Spinal cord (tissue), 10 donors: Measurements from ENCODE around the gene MED25. TPM values are rescaled to one million over a fixed set of nuclear protein-coding genes. Genes with fewer than 3 reads are reported as not detected.

ENCODE experiments used
- DNase-seq, 6 donors: peaks; one replicate each; pipeline versions ENCODE4 v3.0.0 to v3.0.0-alpha.2; 2013 to 2015; ENCODE audit warnings: low spot score in 6 of 6, low read depth in 4 of 6
- H3K27ac ChIP-seq: one replicate; pipeline ENCODE4 v1.5.1; 2013; ENCODE audit warnings: low read depth, low read length, control low read depth
- H3K27me3 ChIP-seq: one replicate; pipeline ENCODE4 v1.6.1; 2013; ENCODE audit warnings: low read length; ENCODE audit not compliant: control insufficient read depth, insufficient read depth
- H3K36me3 ChIP-seq: one replicate; pipeline ENCODE4 v1.6.1; 2013; ENCODE audit warnings: low read length; ENCODE audit not compliant: control insufficient read depth, insufficient read depth
- H3K4me1 ChIP-seq: one replicate; pipeline ENCODE4 v1.6.1; 2013; ENCODE audit warnings: low read length; ENCODE audit not compliant: control insufficient read depth, insufficient read depth
- H3K4me3 ChIP-seq: one replicate; pipeline ENCODE4 v1.5.1; 2013; ENCODE audit warnings: low read depth, low read length, control low read depth
- H3K9me3 ChIP-seq: one replicate; pipeline ENCODE4 v1.6.1; 2013; ENCODE audit warnings: low read length; ENCODE audit not compliant: control insufficient read depth, insufficient read depth
- WGBS: methylation state at CpG from one replicate; pipeline ENCODE4 v1.1.5; 2013; ENCODE audit warnings: missing lambda C conversion rate; ENCODE audit not compliant: insufficient coverage; 5-methylcytosine and 5-hydroxymethylcytosine counted together
- polyA plus RNA-seq, 2 donors: library from polyadenylated mRNA; unstranded; fragments of 120-200 nt; gene quantifications; one replicate each; pipeline ENCODE4 v1.2.1, GENCODE V29; 2013; ENCODE audit not compliant: insufficient read length in 2 of 2
- total RNA-seq, 2 donors: library from RNA; depleted of rRNA in 1 of 2; stranded (reverse); fragments of 120-200 nt in 1 of 2; fragments of >200 nt in 1 of 2; gene quantifications; one replicate each; pipeline versions ENCODE4 v1.2.3 to v1.2.4, GENCODE V29; 2013 to 2014
- donor health status: healthy.

MED25 gene
- total and polyA plus RNA-seq, 4 donors = 16.7 to 68.2 (median 43.3) TPM

GRCh38 chr19:49852631-49853126 lies 34.6 kb downstream of the MED25 start:
- no peak for DNase-seq
- Histone ChIP-seq H3K27ac (no peak overlapping the region), H3K36me3 (peaks cover 46% of the 10 kb centered on the region), H3K4me3 (peak overlapping the region; percentile 66), H3K4me1 (peaks cover 38% of the 10 kb centered on the region), H3K27me3 (no peaks in the 10 kb centered on the region), H3K9me3 (no peaks in the 10 kb centered on the region)
- WGBS = no CpG with 5 or more reads among the region's 14 CpGs

DNA sequence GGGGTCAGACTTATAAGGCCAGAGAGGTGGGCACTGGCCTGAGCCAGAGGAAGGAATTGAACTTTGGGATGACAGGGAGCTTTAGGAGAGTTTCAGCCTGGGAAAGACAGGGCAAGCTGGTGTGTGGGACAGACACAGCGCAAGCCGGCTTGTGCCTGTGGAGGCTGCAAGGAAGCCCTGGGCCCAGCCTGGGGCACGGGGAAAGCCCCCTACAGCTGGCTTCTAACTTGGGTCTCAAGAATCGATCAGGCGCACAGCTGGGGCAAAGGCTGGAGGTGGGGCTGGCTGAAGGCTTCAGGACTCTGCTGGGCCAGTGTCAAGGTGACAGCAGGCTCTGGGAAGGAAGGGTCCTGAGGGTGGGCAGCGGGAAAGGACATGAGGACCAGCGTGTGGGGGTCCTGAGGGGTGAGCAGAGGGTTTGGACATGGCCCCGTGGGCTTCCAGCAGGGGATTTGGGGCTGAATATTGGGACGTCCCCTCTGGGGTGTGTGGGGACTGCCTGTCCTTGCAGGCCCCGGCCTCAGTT lies 35.8 kb downstream of the MED25 start:
- Histone ChIP-seq H3K4me3 (no peak overlapping the region), H3K27me3 (no peaks in the 10 kb centered on the region), H3K36me3 (peaks cover 59% of the 10 kb centered on the region), H3K9me3 (no peaks in the 10 kb centered on the region), H3K27ac (no peak overlapping the region), H3K4me1 (peaks cover 46% of the 10 kb centered on the region)
- WGBS = 83% methylated on average over 5 of the region's 10 CpGs
- no peak for DNase-seq

DNA sequence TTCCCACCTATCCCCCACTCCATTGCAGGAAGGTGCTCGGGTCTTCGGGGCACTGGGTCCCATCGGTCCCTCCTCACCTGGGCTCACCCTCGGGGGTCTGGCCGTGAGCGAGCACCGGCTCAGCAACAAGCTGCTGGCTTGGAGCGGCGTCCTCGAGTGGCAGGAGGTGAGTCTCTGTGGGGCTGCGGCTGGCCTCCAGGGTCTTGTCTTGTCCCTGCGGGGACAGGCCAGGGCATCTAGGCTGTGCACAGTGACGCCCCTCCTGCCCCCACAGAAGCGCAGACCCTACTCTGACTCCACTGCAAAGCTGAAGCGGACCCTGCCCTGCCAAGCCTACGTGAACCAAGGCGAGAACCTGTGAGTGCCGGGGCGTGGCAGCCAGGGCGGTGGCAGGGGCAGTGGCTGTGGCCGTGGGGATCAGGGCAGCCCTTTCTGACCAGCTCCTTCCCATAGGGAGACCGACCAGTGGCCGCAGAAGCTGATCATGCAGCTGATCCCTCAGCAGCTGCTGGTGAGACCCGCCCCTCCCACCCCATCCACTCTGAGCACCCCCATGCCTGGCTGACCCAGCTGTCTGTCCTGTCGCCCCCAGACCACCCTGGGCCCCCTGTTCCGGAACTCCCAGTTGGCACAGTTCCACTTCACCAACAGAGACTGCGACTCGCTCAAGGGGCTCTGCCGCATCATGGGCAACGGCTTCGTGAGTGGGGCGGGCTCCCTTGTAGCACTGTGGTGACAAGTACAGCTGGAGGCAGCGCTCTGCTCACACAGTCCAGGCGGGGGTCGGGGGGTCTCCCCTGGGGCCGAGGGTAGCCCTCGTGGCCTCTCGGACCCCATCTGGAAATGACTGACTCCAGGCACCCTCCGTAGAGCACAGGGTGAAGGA lies 36.5 kb downstream of the MED25 start:
- no peak for DNase-seq
- H3K9me3 ChIP-seq = no peaks in the 10 kb centered on the region
- peaks cover 46% of the 10 kb centered on the region for H3K4me1 ChIP-seq
- H3K36me3 ChIP-seq = peaks cover 64% of the 10 kb centered on the region
- no peak overlapping the region for H3K4me3 ChIP-seq
- no peaks in the 10 kb centered on the region for H3K27me3 ChIP-seq
- H3K27ac ChIP-seq = no peak overlapping the region
- WGBS = 88% methylated on average over 35 of the region's 39 CpGs

GRCh38 chr19:49855277-49855675 lies 37.2 kb downstream of the MED25 start:
- Histone ChIP-seq H3K9me3 (no peaks in the 10 kb centered on the region), H3K4me3 (no peak overlapping the region), H3K27me3 (no peaks in the 10 kb centered on the region), H3K27ac (no peak overlapping the region), H3K4me1 (peaks cover 46% of the 10 kb centered on the region), H3K36me3 (peaks cover 70% of the 10 kb centered on the region)
- no peak for DNase-seq
- 90% methylated on average over 12 of the region's 12 CpGs for WGBS

DNA sequence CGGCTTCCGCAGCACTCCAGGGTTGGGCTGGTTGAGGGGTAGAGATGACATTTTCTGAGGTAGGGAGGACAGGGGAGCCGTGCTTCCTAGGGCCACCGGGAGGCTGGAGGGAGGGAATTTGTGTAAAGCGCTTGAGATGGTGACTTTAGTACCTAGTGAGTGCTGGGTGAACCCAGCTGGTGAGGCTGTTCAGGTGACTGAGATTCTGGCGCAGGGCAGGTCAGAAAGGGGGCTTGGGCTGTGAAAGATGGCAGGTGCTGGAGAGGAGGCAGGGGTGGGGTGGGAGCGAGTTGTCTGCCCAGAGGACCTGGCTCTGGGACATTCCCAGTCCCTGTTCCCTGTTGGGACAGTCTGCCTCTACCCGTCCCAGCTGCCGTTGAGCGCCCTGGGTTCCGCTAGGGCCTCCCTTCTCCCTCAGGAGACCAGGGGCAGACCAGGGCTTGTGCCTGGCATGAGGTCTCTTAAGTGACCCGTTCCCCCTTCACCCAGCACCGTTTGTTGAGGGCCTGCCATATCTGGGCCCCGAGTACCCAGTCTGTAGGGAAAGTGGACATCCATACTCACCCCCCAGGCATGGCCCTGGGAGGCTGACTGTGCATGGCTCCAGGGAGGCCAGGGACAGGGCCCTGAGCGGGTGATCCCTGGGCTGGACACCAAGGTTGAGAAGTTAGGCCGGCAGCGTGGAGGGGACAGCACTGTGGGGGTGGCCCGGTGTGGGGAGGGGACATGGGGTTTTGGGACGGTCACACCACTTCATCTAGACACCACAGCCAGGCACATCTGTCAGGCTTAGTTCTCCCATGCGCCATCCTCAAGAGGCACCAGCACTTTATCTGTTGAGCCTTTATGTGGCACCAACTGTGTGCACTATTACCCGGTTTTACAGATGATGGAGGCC lies 37.8 kb downstream of the MED25 start:
- WGBS = 80% methylated on average over 17 of the region's 21 CpGs
- no peak overlapping the region for H3K27ac ChIP-seq
- no peaks in the 10 kb centered on the region for H3K27me3 ChIP-seq
- no peaks in the 10 kb centered on the region for H3K9me3 ChIP-seq
- H3K36me3 ChIP-seq = peaks cover 77% of the 10 kb centered on the region
- no peak overlapping the region for H3K4me3 ChIP-seq
- H3K4me1 ChIP-seq = peaks cover 53% of the 10 kb centered on the region
- DNase-seq = no peak

DNA sequence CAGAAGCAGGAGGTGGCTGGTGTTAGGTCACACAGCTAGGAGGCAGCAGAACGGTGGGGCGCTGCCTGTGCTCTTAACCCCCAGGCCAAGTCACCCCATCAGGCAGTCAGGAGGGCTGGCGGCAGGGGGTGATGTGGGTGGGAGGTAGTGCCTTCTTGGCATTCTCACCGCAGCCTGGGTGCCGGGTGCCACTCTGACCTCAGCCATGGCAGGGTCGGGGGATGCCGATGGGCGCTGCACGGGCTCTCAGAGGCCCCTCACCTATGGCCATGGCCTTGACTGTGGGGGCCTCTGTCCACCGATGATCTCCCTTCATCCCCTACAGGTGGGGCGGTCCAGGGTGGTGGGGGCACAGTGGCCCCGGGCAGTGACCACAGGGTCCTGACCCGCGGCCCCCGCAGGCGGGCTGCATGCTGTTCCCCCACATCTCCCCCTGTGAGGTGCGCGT lies 38.5 kb downstream of the MED25 start:
- Histone ChIP-seq H3K27ac (no peak overlapping the region), H3K27me3 (no peaks in the 10 kb centered on the region), H3K4me3 (no peak overlapping the region), H3K4me1 (peaks cover 56% of the 10 kb centered on the region), H3K36me3 (peaks cover 83% of the 10 kb centered on the region), H3K9me3 (no peaks in the 10 kb centered on the region)
- 92% methylated on average over 12 of the region's 18 CpGs for WGBS
- no peak for DNase-seq

DNA sequence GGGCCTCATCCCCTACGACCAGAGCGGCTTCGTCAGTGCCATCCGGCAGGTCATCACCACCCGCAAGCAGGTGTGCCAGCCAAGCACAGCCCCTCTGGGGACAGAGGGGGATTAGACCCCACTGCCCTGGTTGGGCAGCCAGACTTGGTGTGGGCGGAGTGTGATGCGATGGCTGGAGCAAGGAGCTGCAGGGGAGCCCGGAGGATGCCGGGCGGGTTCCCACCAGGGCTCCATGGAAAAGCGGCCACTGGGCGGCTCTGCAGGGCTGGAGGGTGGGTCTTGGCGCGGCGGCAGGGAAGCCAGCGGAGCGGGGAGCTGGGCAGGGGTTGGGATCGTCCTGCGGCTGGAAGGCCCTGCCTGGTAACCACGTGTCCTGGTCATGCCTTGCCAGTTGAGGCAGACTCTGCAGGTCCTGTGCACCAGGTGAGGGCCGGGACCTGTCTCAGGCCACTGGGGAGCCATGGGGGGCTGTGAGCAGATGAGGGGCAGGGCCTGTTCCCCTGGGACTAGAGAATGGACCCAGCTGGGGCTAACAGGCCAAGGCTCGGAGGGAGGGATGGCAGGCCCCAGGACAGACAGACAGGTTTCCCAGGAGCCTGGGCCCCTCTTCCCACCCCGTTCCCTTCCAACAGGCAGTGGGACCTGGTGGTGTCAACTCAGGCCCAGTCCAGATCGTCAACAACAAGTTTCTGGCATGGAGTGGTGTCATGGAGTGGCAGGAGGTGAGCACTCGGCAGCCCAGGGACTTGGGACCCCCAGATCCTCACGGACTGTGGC lies 39.2 kb downstream of the MED25 start:
- 89% methylated on average over 26 of the region's 26 CpGs for WGBS

DNA sequence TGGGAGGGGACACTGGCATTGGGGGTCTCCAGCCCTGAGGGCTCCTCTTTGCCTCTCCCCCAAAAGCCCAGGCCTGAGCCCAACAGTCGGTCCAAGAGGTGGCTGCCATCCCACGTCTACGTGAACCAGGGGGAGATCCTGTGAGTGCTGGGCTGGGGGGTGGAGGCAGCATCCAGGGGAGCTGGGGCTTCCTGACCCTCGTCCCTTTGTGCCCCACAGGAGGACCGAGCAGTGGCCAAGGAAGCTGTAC lies 39.7 kb downstream of the MED25 start:
- DNase-seq = no peak
- Histone ChIP-seq H3K4me3 (no peak overlapping the region), H3K9me3 (no peaks in the 10 kb centered on the region), H3K27me3 (no peaks in the 10 kb centered on the region), H3K36me3 (peaks cover 92% of the 10 kb centered on the region), H3K27ac (no peak overlapping the region), H3K4me1 (peaks cover 50% of the 10 kb centered on the region)
- WGBS = 80% methylated on average over 4 of the region's 5 CpGs

More for the DNA sequence above, 39.2 kb downstream of the MED25 start:
- Histone ChIP-seq H3K4me1 (peaks cover 50% of the 10 kb centered on the region), H3K4me3 (no peak overlapping the region), H3K9me3 (no peaks in the 10 kb centered on the region), H3K27me3 (no peaks in the 10 kb centered on the region), H3K27ac (no peak overlapping the region), H3K36me3 (peaks cover 87% of the 10 kb centered on the region)
- DNase-seq = no peak
